IMR-90 (cell line): ENCODE measurements around the gene CADM1. TPM values are rescaled to one million over a fixed set of nuclear protein-coding genes. Genes with fewer than 3 reads are reported as not detected.

Experiments used
- ATAC-seq: fragments of 200-7000 bp; cut with Tn5 transposase; 2 replicates; pipeline ENCODE4 v1.9.1; 2020; ENCODE audit warnings: low read depth, mild to moderate bottlenecking, moderate library complexity
- BruUV-seq: library from RNA; stranded (reverse); fragments of 400-500 nt; replicated peaks from 2 replicates; lab custom pipeline; 2021; lab: Mats Ljungman, UMichigan
- CTCF ChIA-PET: fragments of 300-600 bp; formaldehyde crosslinking; extraction: SDS; loops from one replicate; lab custom pipeline; 2021; ENCODE audit warnings: antibody characterized with exemption; lab: Yijun Ruan, JAX
- POLR2A ChIA-PET: fragments of 300-600 bp; sonication (Branson Sonifier 250); formaldehyde crosslinking; loops from one replicate; lab custom pipeline; 2022; ENCODE audit warnings: antibody characterized with exemption; ENCODE audit not compliant: unreplicated experiment; lab: Charles Lee
- DNase-seq: peaks from one replicate; pipeline ENCODE4 v3.0.0; 2013
- H2AFZ ChIP-seq: replicated peaks from 2 replicates; pipeline ENCODE3; 2013; ENCODE audit warnings: low read length, mild to moderate bottlenecking; ENCODE audit not compliant: poor library complexity
- H2AK5ac ChIP-seq: 2 replicates; pipeline ENCODE4 v1.6.1; 2013; ENCODE audit warnings: low read depth, low read length, inconsistent platforms
- H2AK9ac ChIP-seq: replicated peaks from 2 replicates; pipeline ENCODE3; 2013; ENCODE audit warnings: mild to moderate bottlenecking, low read depth, low read length, moderate library complexity; ENCODE audit not compliant: poor library complexity
- H2BK120ac ChIP-seq: 2 replicates; pipeline ENCODE4 v1.6.1; 2013; ENCODE audit warnings: low read depth, low read length, inconsistent platforms
- H2BK15ac ChIP-seq: 3 replicates; pipeline ENCODE4 v1.6.1; 2013; ENCODE audit warnings: low read depth, low read length, inconsistent platforms
- H2BK20ac ChIP-seq: 2 replicates; pipeline ENCODE4 v1.6.1; 2013; ENCODE audit warnings: low read depth, mild to moderate bottlenecking, inconsistent platforms, low read length, moderate library complexity
- H2BK5ac ChIP-seq: 2 replicates; pipeline ENCODE4 v1.6.1; 2013; ENCODE audit warnings: mild to moderate bottlenecking, low read depth, low read length, inconsistent platforms; ENCODE audit not compliant: poor library complexity, severe bottlenecking
- H3K14ac ChIP-seq: replicated peaks from 2 replicates; pipeline ENCODE4 v1.6.1; 2013; ENCODE audit warnings: low read depth, low read length, inconsistent platforms
- H3K18ac ChIP-seq: 2 replicates; pipeline ENCODE4 v1.6.1; 2013; ENCODE audit warnings: low read depth, low read length, control low read depth
- H3K23ac ChIP-seq: 2 replicates; pipeline ENCODE4 v1.6.1; 2013; ENCODE audit warnings: low read depth, low read length, inconsistent platforms
- H3K27ac ChIP-seq: 2 replicates; pipeline ENCODE4 v1.5.1; 2013; ENCODE audit warnings: mild to moderate bottlenecking, control low read depth, low read length; ENCODE audit not compliant: insufficient read depth
- H3K27me3 ChIP-seq: 2 replicates; pipeline ENCODE4 v1.6.1; 2013; ENCODE audit warnings: low read length; ENCODE audit not compliant: control insufficient read depth, insufficient read depth
- H3K36me3 ChIP-seq: 2 replicates; pipeline ENCODE4 v1.6.1; 2013; ENCODE audit warnings: low read length, mixed read lengths; ENCODE audit not compliant: control insufficient read depth, insufficient read depth
- H3K4ac ChIP-seq: 2 replicates; pipeline ENCODE4 v1.6.1; 2013; ENCODE audit warnings: low read depth, low read length, inconsistent platforms
- H3K4me1 ChIP-seq: 2 replicates; pipeline ENCODE4 v1.6.1; 2013; ENCODE audit warnings: low read length, mixed read lengths; ENCODE audit not compliant: control insufficient read depth, insufficient read depth
- H3K4me2 ChIP-seq: 2 replicates; pipeline ENCODE4 v1.6.1; 2013; ENCODE audit warnings: low read depth, mild to moderate bottlenecking, control low read depth, low read length, moderate library complexity
- H3K4me3 ChIP-seq: 2 replicates; pipeline ENCODE4 v1.5.1; 2013; ENCODE audit warnings: low read depth, mild to moderate bottlenecking, control low read depth, low read length, moderate library complexity; ENCODE audit not compliant: insufficient read depth
- H3K56ac ChIP-seq: 2 replicates; pipeline ENCODE4 v1.6.1; 2013; ENCODE audit warnings: low read length, inconsistent platforms; ENCODE audit not compliant: insufficient read depth; ENCODE audit errors: extremely low read depth
- H3K79me1 ChIP-seq, 2 experiments: 2 replicates each; pipeline ENCODE4 v1.6.1; 2013; ENCODE audit warnings: low read length in 2 of 2, inconsistent platforms in 1 of 2, low read depth in 1 of 2
- H3K9ac ChIP-seq: 2 replicates; pipeline ENCODE4 v1.6.1; 2013; ENCODE audit warnings: low read depth, low read length, control low read depth
- H3K9me1 ChIP-seq: 2 replicates; pipeline ENCODE4 v1.6.1; 2013; ENCODE audit warnings: low read length, inconsistent platforms; ENCODE audit not compliant: insufficient read depth
- H3K9me3 ChIP-seq: 2 replicates; pipeline ENCODE4 v1.6.1; 2013; ENCODE audit warnings: low read length; ENCODE audit not compliant: control insufficient read depth, insufficient read depth
- H4K20me1 ChIP-seq: 2 replicates; pipeline ENCODE4 v1.6.1; 2013; ENCODE audit warnings: low read length, inconsistent platforms; ENCODE audit not compliant: insufficient read depth
- H4K5ac ChIP-seq: 2 replicates; pipeline ENCODE4 v1.6.1; 2013; ENCODE audit warnings: mild to moderate bottlenecking, low read depth, low read length, control low read depth
- H4K8ac ChIP-seq, 2 experiments: 2 replicates each; pipeline ENCODE4 v1.6.1; 2013; ENCODE audit warnings: low read depth in 2 of 2, low read length in 2 of 2, control low read depth in 1 of 2, inconsistent platforms in 1 of 2
- H4K91ac ChIP-seq: 2 replicates; pipeline ENCODE4 v1.6.1; 2013; ENCODE audit warnings: low read depth, low read length, inconsistent platforms; ENCODE audit not compliant: insufficient read depth
- FOS ChIP-seq: fragments of 150-350 bp; IDR thresholded peaks from 2 replicates; pipeline ENCODE4 v1.6.1; 2016; ENCODE audit warnings: low read depth, low read length
- RAD21 ChIP-seq: IDR thresholded peaks from 2 replicates; pipeline ENCODE4 v1.6.1; 2012; ENCODE audit warnings: low read length, improper control_type of control experiment
- SMC3 ChIP-seq: fragments of 150-350 bp; IDR thresholded peaks from 2 replicates; pipeline ENCODE4 v1.6.1; 2016; ENCODE audit warnings: low read depth, mild to moderate bottlenecking, antibody characterized with exemption, low read length, moderate library complexity
- WGBS, 2 experiments: methylation state at CpG; one replicate each; pipeline versions ENCODE4 v1.1.5 to v1.1.7; 2013; ENCODE audit warnings: missing lambda C conversion rate in 2 of 2; ENCODE audit not compliant: insufficient read length in 1 of 2; ENCODE audit errors: extremely low coverage in 2 of 2; 5-methylcytosine and 5-hydroxymethylcytosine counted together
- dilution Hi-C: fragments of 300-500 bp; cut with HindIII; formaldehyde crosslinking; loops from one replicate; pipeline ENCODE4 v1.14.3; 2018; ENCODE audit warnings: low sequenced_read_pairs; ENCODE audit not compliant: unreplicated experiment
- in situ Hi-C: fragments of 300-500 bp; cut with MboI; formaldehyde crosslinking; loops from 3 replicates; pipeline ENCODE4 v1.14.3; 2019; ENCODE audit warnings: low sequenced_read_pairs, inconsistent platforms, mixed read lengths
- intact Hi-C: fragments of 100-400 bp; cut with micrococcal nuclease; formaldehyde crosslinking; loops from 2 replicates; pipeline ENCODE4 v1.10.0; 2022
- polyA plus RNA-seq, 3 experiments: library from polyadenylated mRNA; depleted of rRNA; stranded (reverse); fragments of >200 nt; gene quantifications; 2 replicates each; pipeline ENCODE4 v1.2.3, GENCODE V29; 2012; ENCODE audit warnings: low replicate concordance in 1 of 3
- total RNA-seq: library from RNA; depleted of rRNA; stranded (reverse); fragments of >200 nt; gene quantifications from 2 replicates; pipeline ENCODE4 v1.2.3, GENCODE V29; 2012

The CADM1 gene
- total and polyA plus RNA-seq, 2 of the 4 experiments (the other 2 are of a cell fraction) = 28.8 to 77.1 TPM

DNA sequence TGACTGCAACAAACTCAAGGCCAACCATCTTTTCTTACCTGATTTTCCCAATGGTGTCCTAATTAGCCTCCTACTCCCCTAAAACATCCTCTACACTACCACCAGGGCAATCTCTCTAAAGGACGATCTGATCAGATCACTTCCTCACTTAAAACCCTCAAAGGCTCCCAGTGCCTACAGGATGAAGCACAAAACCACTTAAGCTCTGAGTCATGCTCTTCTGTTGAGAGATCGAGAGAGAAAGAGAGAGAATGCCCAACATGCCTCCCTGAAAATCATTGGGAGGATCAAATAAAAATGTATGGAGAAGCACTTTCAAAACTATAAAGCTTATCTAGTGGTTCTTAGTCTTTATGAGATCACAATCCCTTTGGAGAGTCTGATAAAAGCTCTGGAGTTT, 171.1 kb downstream of the CADM1 start:
- no peak overlapping the region for H3K4me2 ChIP-seq
- ATAC-seq (peak; percentile 73), DNase-seq (peak; percentile 65)
- H2BK5ac ChIP-seq = no peak overlapping the region
- H4K20me1 ChIP-seq = no peaks in the 10 kb centered on the region
- H3K4me1 ChIP-seq = no peaks in the 10 kb centered on the region
- H2BK15ac ChIP-seq = no peak overlapping the region
- H3K56ac ChIP-seq = no peak overlapping the region
- ChIA-PET CTCF (interaction anchor here (0.6 kb wide), 1 partner anchor 22 kb away, joined by 3 read pairs; no protein-coding TSS in a partner anchor), POLR2A (no interaction called here)
- H3K36me3 ChIP-seq = no peaks in the 10 kb centered on the region
- no peak overlapping the region for H3K4me3 ChIP-seq
- no peak overlapping the region for H3K4ac ChIP-seq
- no peak overlapping the region for H4K91ac ChIP-seq
- H2AFZ ChIP-seq = no peak overlapping the region
- no peak overlapping the region for H2AK5ac ChIP-seq
- in situ Hi-C loops = loop anchor here (5.0 to 25.0 kb wide), 2 partner anchors 174 to 1354 kb away; no protein-coding TSS in a partner anchor
- H3K18ac ChIP-seq = no peak overlapping the region
- no peak overlapping the region for H3K14ac ChIP-seq
- no peaks in the 10 kb centered on the region for H3K9me3 ChIP-seq
- intact Hi-C loops = loop anchor here (10.0 kb wide), 2 partner anchors 342 to 532 kb away; no protein-coding TSS in a partner anchor
- WGBS, 2 experiments = no CpG with 5 or more reads among the region's 2 CpGs
- no peak overlapping the region for H3K9ac ChIP-seq
- no peak overlapping the region for H2BK20ac ChIP-seq
- H3K27me3 ChIP-seq = no peaks in the 10 kb centered on the region
- no TSS peak for BruUV-seq
- dilution Hi-C loops = no loop called here
- H3K27ac ChIP-seq = no peak overlapping the region
- TF ChIP-seq SMC3 (peak; percentile 4; the same call in 1 of the 2 replicates), FOS (no peak), RAD21 (no peak)
- H2AK9ac ChIP-seq = no peak overlapping the region
- H3K79me1 ChIP-seq = 0 out of 4 replicates have a peak, but pooled peaks cover 0 to 3% of the 10 kb centered on the region in 2 experiments
- no peaks in the 10 kb centered on the region for H3K9me1 ChIP-seq
- no peak overlapping the region for H4K8ac ChIP-seq
- no peak overlapping the region for H4K5ac ChIP-seq
- H2BK120ac ChIP-seq = no peak overlapping the region
- no peak overlapping the region for H3K23ac ChIP-seq
